Pancreas (tissue), 10 donors: Measurements from ENCODE around the gene ZC3H18. TPM values are rescaled to one million over a fixed set of nuclear protein-coding genes. Genes with fewer than 3 reads are reported as not detected.
A peak's percentile ranks its signal among the peaks of the same experiment; 100 is the strongest.

Experiments used
- ATAC-seq, 4 donors: fragments of 200-7000 bp; cut with Tn5 transposase; one replicate each; pipeline versions ENCODE4 v1.8.0 to v1.9.1; 2020; ENCODE audit warnings: mild to moderate bottlenecking in 4 of 4, moderate library complexity in 4 of 4
- DNase-seq, 6 donors: peaks; one replicate each; pipeline ENCODE4 v3.0.0-alpha.2; 2020
- FAIRE-seq: peaks from 2 replicates; lab custom pipeline; 2012; peaks lifted over from hg19 to GRCh38; lab: Jason Lieb, UNC
- H3K27ac ChIP-seq, 4 donors: fragments of 200-600 bp; sonication (generic); 1 replicate in 3 of 4; 2 replicates in 1 of 4; pipeline versions ENCODE4 v1.5.0 to v1.8.0; 2020
- H3K27me3 ChIP-seq, 4 donors: fragments of 200-600 bp; one replicate each; pipeline ENCODE4 v1.8.0; 2021
- H3K36me3 ChIP-seq, 3 donors: fragments of 200-600 bp; sonication (generic) in 1 of 3; one replicate each; pipeline versions ENCODE4 v1.5.0 to v1.8.0; 2020 to 2021
- H3K4me1 ChIP-seq, 3 donors: fragments of 200-600 bp; one replicate each; pipeline ENCODE4 v1.8.0; 2021
- H3K4me3 ChIP-seq, 4 donors: fragments of 200-600 bp; sonication (generic) in 2 of 4; one replicate each; pipeline versions ENCODE4 v1.5.0 to v1.8.0; 2020 to 2021
- H3K9me3 ChIP-seq, 4 donors: fragments of 200-600 bp; one replicate each; pipeline ENCODE4 v1.8.0; 2021
- CTCF ChIP-seq, 4 donors: fragments of 200-600 bp; sonication (generic) in 3 of 4; IDR thresholded peaks; one replicate each; pipeline versions ENCODE4 v1.5.0 to v1.8.0; 2021; ENCODE audit warnings: antibody characterized with exemption in 4 of 4
- WGBS, 2 donors: extraction: QIAGEN DNeasy Blood & Tissue Kit; methylation state at CpG; one replicate each; pipeline ENCODE4 v1.1.7; 2013; 5-methylcytosine and 5-hydroxymethylcytosine counted together
- intact Hi-C, 3 donors: fragments of 100-400 bp; cut with DNase I; formaldehyde crosslinking; loops; one replicate each; pipeline versions ENCODE4 v1.11.1 to v1.14.2; 2022
- polyA plus RNA-seq, 2 donors: library from polyadenylated mRNA; stranded (reverse); fragments of 200-250 nt; gene quantifications; one replicate each; pipeline ENCODE4 v1.2.3, GENCODE V29; 2013
- total RNA-seq, 6 donors: library from RNA; stranded (reverse); fragmentation: NEBNext Ultra II Directional in 4 of 6; extraction: Animal tissue kit (Norgen Biotek cat#: 25700) in 4 of 6; gene quantifications; one replicate each; pipeline versions ENCODE4 v1.2.1 to v1.2.4, GENCODE V29; 2021 to 2023
- donor health status: healthy with polysubstance abuse.
- donor health status: DM: no; HTN: no; CAD: no; lungs with moderate emphysema.
- donor health status: DM: no; HTN: no; CAD: no.
- donor health status: control.
- donor health status: control.
- donor health status: Bipolar disorder and iron deficiency.
- donor health status: DM: yes; HTN: yes; CAD: no.
- donor health status: DM: no; HTN: no; CAD: no.
- donor health status: DM: no; HTN: no; CAD: no.
- donor health status: DM: yes; HTN: yes; CAD: no.

ZC3H18 gene
- total and polyA plus RNA-seq, 8 donors: 12.2 to 27.6 (median 16.8) TPM

DNA sequence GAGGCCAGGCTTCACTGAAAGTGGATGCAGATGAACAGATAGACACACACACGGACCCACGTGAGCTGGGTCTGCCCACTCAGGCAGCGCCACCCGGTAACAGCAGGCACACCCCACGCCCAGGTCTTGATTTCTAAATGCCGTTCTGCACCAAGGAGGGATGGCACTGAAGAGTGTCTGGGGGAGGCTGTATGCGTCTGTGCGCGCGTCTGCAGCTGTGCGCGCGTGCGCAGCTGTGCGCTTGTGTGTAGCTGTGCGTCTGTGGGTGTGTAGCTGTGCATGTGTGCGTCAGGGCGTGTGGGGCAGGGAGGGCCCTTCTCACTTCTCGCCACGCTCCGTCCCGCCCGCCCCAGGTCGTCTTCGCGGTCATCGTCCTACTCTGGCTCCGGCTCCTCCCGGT is 52.7 kb downstream of the ZC3H18 start:
- TF ChIP-seq CTCF (IDR thresholded peaks at IDR 0.05): no peak
- H3K36me3 ChIP-seq: peaks cover 0 to 39% (median 13%) of the 10 kb centered on the region in 3 donors
- intact Hi-C loops: no loop called here
- FAIRE-seq (no peak), DNase-seq (no peak), ATAC-seq (no peak)
- 96 to 97% methylated on average over 27 to 29 of the region's 29 CpGs for WGBS, 2 donors
- H3K27me3 ChIP-seq: no peaks in the 10 kb centered on the region
- H3K9me3 ChIP-seq: no peaks in the 10 kb centered on the region
- peaks cover 0 to 11% (median 10%) of the 10 kb centered on the region in 3 donors for H3K4me1 ChIP-seq
- no peak overlapping the region for H3K27ac ChIP-seq
- H3K4me3 ChIP-seq: no peak overlapping the region

DNA sequence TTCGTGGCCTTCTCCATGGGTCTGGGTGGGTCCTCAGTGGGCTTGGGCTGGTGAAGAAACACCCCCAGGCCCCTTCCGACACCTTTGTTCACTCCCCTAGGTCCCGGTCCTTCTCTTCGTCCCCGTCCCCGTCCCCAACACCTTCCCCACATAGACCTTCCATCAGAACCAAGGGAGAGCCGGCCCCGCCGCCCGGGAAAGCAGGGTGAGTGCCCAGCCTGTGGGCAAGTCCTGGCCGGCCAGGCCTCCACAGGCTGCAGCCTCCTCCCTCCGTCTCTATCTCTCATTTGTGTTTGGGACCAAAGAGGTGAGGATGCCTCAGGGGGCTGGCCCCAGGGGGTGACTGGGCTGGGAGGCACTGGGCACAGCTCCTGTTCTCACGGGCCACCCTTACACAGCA is 53.7 kb downstream of the ZC3H18 start:
- H3K4me3 ChIP-seq: no peak overlapping the region
- H3K27ac ChIP-seq: no peak overlapping the region
- DNase-seq: peak in 1 of 6 donors; percentile 8
- H3K9me3 ChIP-seq: no peaks in the 10 kb centered on the region
- WGBS, 2 donors: 92 to 95% methylated on average over 13 of the region's 13 CpGs
- H3K27me3 ChIP-seq: no peaks in the 10 kb centered on the region
- FAIRE-seq: no peak
- peaks cover 0 to 45% (median 13%) of the 10 kb centered on the region in 3 donors for H3K36me3 ChIP-seq
- intact Hi-C loops: no loop called here
- no peak for ATAC-seq
- H3K4me1 ChIP-seq: peaks cover 0 to 1% (median under 1%) of the 10 kb centered on the region in 3 donors
- no peak for TF ChIP-seq CTCF (IDR thresholded peaks at IDR 0.05)

DNA sequence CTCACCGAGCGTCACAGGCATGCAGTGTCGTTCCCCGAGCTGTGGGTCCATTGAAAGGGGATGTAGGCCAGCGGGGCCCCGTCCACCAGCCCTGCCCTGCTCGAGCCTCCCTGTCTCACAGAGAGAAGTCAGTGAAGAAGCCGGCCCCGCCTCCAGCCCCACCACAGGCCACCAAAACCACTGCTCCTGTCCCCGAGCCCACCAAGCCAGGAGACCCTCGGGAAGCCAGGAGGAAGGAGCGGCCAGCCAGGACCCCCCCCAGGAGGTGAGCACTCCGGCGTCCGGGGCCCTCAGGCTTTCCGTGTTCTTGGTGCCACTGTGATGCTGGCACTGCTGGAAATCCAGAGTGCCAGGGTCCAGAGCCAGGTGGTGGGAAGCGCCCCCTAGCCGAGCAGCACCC is 54.3 kb downstream of the ZC3H18 start:
- intact Hi-C loops: no loop called here
- H3K4me3 ChIP-seq: no peak overlapping the region
- no peaks in the 10 kb centered on the region for H3K4me1 ChIP-seq
- FAIRE-seq (no peak), DNase-seq (peak in 2 of 6 donors; percentile 10 to 72), ATAC-seq (no peak)
- TF ChIP-seq CTCF (IDR thresholded peaks at IDR 0.05): no peak
- H3K27me3 ChIP-seq: no peaks in the 10 kb centered on the region
- H3K27ac ChIP-seq: no peak overlapping the region
- 93 to 95% methylated on average over 18 of the region's 18 CpGs for WGBS, 2 donors
- peaks cover 0 to 45% (median 13%) of the 10 kb centered on the region in 3 donors for H3K36me3 ChIP-seq
- H3K9me3 ChIP-seq: no peaks in the 10 kb centered on the region

DNA sequence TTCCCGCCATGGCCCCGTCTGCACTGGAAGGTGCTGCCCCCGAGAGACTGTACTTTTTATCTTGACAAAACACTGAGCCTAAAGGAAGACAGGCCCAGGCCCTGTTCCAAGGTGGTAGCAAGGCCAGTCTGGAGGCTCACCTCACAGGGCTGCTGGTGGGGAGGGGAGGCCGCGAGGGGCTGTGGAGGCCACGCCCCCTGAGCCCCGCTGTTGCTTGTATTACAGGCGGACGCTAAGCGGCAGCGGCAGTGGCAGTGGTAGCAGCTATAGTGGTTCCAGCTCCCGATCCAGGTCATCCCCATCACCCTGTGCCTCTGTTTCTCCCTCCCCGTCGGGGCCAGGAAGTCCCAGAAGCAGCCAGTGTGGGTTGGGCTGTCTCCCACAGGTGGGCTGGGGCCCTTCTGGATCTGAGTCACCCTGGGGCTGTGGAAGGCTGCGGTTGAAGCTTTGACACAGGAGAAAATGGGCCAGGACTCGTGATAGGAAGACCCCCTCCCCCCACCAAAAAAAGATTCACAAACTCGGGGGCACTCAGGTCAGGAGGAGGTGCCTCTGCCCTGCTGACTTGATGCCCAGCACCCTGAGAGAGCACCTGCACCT is 54.9 kb downstream of the ZC3H18 start:
- ATAC-seq: no peak
- DNase-seq: peak in 1 of 6 donors; percentile 10
- no peak for FAIRE-seq
- no peaks in the 10 kb centered on the region for H3K9me3 ChIP-seq
- 79 to 88% methylated on average over 17 of the region's 17 CpGs for WGBS, 2 donors
- TF ChIP-seq CTCF (IDR thresholded peaks at IDR 0.05): no peak
- H3K36me3 ChIP-seq: peaks cover 3 to 45% (median 13%) of the 10 kb centered on the region in 3 donors
- H3K4me1 ChIP-seq: no peaks in the 10 kb centered on the region
- no peak overlapping the region for H3K4me3 ChIP-seq
- intact Hi-C loops: no loop called here
- H3K27ac ChIP-seq: no peak overlapping the region
- no peaks in the 10 kb centered on the region for H3K27me3 ChIP-seq

- Histone ChIP-seq H3K27ac (no peak overlapping the region), H3K36me3 (peaks cover 3 to 58% (median 17%) of the 10 kb centered on the region in 3 donors), H3K4me1 (no peaks in the 10 kb centered on the region), H3K9me3 (no peaks in the 10 kb centered on the region), H3K4me3 (no peak overlapping the region), H3K27me3 (no peaks in the 10 kb centered on the region)
- ATAC-seq: no peak
- 88 to 96% methylated on average over 9 of the region's 9 CpGs for WGBS, 2 donors
- no peak for TF ChIP-seq CTCF (IDR thresholded peaks at IDR 0.05)
- FAIRE-seq: no peak
- intact Hi-C loops: no loop called here
- no peak for DNase-seq
Measured at GRCh38 chr16:88626646-88627045, 56.4 kb downstream of the ZC3H18 start.
